Inflammatory macrophage (primary cell): ENCODE results near the gene TCAF1.
A peak's percentile ranks its signal among the peaks of the same experiment; 100 is the strongest.
"Not testable (repeated sequence)": the region's sequence is repeated elsewhere in the genome, so short reads cannot be mapped to it uniquely, and the experiment has no call there.

Source experiments
- DNase-seq, 2 donors: peaks; one replicate each; pipeline ENCODE4 v3.0.0-alpha.2; 2020 to 2022

Gene TCAF1

DNA sequence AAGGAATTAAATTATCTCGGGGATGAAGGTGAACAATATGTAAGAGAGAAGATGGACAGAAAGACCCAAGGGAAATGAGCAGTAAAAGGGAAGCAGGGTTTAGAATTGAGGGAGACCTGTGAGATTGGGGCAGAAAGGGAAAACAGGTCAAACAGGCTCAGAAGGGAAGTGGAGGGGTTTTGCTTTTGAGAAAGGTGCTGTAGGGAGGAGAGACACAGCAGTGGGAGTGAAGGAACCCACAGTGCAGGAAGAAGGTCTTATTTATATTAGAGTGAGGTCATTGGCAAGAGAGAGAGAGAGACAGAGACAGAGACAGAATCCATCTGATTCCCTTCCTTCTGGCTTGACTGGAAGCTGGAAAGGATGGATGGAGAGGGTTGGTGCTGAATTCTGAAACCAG is 3.5 kb upstream of the TCAF1 start:
- no peak for DNase-seq

DNA sequence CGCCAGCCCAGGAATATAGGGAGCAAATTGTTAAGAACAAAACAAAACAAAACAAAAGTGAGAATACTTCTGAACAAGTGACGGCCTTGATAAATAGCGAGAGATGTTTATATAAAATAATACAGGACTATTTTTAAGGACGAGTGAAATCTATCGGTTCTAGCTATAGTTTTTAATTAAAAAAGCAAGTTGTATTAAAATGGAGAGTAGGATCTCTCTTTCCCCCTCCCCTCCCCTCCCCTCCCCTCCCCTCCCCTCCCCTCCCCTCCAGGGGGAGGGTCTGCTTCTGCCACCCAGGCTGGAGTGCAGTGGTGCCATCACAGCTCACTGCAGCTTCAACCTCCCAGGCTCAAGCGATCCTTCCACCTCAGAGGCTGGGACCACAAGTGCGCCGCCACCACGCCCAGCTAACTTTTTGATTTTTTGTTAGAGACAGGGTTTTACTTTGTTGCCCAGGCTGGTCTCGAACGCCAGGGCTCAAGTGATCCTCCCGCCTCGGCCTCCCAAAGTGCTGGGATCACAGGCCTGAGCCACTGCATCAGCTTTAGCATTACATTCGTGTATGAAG is 440 bp upstream of the TCAF1 start:
- no peak for DNase-seq

DNA sequence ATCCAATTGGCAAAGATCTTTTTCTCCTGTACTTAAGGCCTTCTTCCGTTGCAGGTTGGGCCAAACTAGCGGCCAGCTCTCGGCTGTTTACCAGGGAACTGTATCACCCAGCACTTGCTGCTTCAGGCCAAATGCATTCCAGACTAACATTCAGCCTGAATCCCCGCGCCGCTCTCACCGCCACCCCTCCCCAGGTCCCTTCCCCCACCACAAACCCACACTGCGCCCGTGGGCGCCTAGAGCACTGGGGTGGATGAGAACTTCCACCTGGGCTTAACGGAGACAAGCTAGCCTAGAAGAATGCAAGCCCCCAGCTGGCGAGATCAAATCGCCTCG is 676 bp downstream of the TCAF1 start:
- DNase-seq: no peak

DNA sequence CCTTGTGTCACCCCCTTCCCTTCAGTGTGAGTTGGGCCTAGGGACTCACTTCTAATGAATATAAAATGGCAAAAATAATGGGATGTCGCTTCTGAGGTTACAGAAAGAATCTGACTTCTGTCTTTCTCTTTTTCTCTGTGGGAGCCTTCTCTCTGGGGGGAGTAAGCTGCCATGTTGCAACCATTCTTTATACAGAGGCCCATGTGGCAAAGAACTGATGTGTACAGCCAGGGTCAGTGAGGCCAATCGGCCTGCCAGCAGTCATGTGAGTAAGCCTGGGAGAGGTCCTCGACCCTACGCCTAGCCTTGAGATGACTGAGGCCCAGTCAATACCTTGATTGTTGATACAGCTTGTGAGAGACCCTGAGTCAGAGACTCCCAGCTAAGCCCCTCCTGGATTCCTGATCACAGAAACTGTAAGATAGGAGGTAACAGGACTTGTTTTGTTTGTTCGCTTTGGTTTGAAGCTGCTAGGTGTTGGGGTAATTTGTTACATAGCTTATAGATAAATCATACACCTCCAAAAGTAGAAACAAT is 1.7 kb downstream of the TCAF1 start:
- no peak for DNase-seq

DNA sequence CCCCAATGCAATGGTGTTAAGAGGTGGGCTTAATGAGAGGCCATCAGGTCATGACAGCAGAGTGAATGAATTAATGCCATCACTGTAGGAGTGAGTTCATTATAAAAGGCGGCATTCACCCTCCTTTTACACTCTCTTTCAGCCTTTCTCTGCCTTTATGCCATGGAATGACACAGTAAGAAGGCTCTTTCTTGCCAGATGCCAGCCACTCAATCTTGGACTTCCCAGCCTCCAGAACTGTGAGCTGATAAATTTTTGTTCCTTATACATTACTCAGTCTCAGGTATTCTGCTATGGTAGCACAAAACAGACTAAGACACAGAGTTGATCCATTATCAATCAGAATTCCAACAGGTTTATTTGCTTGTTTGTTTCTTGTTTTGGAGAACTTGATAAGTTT is 3.2 kb downstream of the TCAF1 start:
- DNase-seq: no peak

DNA sequence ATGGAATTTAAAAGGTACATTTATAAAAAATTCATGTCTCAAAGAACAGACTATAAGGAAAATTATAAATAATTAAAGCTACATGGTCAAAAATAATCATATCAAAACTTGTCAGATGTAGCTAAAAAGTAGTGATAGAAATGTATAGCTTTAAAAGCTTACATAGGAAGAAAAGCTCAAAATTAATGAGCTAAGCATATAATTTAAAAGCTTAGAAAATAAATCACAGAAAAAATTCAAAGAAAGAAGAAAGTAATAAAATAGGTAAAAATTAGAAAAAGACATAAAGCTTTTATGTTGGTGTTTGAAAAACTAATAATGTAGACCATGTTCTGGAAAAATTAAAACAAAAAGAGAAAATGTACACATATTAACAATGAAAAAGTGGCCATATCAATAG is 5.3 kb downstream of the TCAF1 start:
- no peak for DNase-seq

DNA sequence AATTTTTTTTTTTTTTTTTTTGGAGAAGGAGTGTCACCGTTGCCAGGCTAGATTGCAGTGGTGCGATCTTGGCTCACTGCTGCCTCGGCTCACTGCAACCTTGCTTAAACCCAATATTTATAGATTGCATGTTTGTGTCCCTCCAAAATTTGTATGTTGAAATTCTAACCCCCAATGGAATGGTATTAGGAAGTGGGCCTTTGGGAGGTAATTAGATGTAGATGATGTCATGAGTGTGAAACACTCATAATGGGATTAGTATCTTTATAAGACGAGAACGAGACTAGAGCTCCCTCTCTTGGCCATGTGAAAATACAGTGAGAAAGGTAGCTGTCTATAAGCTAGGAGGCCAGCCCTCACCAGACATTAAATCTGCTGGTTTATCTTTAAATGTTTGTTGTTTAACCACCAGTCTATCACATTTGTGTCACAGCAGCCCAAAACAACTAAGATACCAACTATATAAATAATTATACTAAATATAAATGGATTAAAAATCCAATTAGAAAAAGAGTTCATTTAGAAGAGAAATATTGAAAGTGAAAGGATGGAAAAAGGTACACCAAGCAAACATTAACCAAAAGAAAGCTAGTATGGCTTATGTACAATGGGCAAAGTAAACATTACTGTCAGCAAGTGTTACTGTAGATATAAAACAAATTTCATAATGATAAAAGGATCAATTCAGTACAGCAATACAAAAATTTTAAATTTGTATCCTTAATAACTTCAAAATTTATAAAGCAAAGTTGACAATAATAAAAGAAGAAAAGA is 9.3 kb downstream of the TCAF1 start:
- no peak for DNase-seq

DNA sequence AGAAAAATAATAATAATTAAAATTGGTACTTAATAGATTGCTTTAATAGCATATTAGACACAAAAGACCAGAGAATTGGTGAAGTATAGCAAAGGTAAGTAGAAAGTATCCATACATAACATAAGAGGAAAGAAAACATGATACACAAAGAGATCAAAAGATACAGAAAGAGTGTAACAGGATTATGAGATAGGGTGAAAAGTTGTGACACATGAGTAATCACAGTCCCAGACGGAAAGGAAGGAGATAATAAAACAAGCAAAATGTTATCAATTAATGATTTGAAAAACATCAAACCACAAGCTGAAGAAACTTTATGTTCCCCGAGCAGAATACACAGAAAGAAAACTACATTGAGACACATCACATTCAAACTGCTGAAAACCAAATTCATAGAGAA is 10.5 kb downstream of the TCAF1 start:
- no peak for DNase-seq

DNA sequence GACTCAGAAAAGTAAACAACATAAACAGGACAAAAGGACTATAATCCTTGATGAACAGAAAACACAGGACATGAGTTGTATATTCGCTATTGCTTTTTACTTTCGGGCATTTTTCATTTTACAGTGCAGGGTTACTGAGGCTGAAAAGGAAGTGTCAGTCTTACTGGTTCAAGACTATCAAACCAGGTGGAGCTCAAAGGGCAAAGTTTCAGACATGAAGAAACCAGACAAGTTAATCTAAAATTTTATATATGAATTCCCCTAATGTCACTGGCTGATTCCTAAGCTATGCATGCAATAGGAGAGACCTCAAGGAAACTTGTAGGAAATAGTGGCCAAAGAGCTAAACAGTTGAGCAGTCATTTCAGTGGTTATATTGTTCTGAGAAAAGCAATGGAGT is 11.4 kb downstream of the TCAF1 start:
- DNase-seq: no peak

DNA sequence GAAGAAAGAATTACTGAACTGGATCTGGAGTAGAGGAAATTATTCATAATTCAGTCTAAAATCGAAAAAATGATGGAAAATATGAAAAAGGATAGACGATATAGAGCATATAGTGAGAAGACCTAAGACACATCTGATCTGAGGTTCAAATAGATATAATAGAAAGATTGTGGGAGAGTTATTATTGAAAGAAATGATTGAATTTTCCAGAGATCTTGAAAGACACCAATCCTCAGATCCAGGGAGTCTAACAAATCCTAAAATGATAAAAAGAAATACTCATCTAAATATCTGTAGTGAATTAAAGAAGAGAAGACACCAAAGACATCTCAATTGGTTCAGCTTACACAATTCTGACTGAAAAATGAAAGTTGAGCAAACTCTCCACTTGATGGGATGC is 12.9 kb downstream of the TCAF1 start:
- no peak for DNase-seq

DNA sequence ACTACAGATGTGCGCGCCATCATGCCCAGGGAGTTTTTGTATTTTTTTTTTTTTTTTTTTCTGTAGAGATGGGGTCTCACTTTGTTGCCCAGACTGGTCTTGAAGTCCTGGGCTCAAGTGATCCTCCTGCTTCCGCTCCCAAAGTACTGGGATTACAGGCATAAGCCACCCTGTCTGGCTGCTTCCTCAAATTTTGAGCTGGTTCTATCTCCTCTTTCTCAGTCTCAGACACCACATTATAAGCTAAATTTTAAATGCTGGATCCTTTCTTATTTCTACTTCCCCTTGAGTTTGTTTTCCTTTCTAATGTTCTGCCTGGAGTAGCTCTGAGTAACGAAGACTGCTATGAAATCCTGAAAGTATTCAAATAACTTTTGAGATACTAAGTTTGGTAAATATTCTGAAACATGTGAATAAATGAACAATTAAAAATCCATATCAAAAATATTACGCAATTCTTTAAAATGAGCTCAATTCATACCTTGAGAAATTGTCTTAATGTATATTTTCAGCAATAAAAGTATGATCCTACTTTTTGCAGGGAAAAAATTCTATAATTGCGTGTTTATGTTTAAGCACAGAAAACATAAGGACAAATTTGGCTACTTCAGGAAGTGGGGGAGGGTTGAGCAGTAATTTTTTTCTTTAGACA is 15.0 kb downstream of the TCAF1 start:
- DNase-seq: peak in 1 of 2 donors; percentile 17

DNA sequence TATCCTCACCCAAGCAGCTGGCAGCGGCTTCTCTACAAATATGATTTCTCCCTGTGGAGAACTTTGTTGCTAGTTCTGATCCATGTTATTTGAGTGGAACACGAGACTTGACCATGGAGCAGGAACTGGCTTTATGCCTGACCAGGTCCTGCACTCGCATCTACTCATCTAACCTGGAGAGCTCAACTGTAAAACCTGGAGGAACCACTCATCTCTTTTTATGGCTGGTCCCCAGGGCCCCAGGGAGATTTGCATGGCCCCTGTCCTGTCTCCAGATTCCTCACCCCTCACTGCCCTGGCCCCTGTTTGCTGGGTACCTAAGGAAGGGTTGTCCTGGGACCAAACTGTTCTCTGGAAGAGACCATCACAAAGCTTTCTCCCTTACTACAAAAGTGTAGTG is 16.0 kb downstream of the TCAF1 start:
- no peak for DNase-seq

DNA sequence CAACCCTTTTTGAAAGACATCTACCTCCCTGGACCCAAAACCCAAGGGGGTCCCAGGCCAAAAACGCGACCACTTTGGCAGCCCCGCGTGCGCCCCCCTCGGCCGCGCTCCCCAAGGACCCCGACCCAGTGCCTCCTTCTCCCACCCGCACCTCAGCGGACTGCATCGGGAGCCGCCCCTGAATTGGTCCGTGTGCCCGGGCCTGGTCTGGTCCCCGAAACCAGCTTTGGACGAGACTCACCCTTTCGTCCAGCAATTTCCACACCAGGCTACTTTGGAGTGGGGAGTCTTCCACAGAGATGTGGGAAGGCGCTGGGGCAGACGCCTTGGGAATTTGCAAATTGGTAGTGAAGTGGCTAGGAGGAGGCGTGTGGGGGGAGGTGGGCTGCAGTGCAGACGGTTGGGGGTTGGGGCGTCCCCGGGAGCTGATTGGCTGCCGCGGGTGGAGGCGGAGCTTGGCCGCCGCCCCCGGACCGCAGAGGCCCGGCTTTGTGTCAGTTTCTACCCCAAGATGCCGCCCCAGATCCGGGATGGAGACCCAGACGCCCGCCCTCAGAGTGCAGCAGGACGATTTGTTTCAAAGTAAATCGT is 16.9 kb downstream of the TCAF1 start:
- no peak for DNase-seq

DNA sequence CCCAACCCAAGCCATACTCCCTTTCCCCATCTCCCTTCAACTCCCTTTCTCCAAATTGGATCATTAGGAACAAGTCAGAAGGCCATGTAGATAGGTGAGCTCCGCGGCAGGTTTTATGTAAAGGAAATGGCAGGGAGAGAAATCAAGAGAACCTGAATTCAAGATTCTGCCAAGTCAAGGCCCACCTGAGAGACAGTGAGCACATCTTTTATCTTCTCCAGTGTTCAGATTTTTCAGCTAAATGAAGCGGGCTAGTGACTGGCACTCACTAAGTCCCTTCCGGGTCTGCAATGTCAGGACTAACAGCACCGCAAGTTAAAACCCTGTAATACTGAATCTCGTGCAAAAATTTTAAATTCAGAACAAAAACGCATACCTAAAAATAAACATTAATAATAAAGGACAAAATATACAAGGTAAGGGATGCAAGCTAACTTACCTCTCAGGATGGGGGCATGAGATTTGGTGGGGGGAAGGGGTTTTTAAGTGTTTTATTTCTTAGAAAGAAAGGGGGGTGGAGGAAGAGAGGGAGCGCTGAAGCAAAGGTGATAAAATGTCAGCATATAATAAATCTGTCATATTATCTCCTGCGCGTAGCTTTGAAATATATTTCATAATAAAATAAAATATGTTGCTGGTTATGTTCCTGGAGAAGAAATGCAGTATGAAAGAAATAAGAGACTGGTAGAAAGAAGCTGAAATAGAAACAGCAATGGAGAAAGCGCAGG is 17.6 kb downstream of the TCAF1 start:
- DNase-seq: peak in 1 of 2 donors; percentile 1

DNA sequence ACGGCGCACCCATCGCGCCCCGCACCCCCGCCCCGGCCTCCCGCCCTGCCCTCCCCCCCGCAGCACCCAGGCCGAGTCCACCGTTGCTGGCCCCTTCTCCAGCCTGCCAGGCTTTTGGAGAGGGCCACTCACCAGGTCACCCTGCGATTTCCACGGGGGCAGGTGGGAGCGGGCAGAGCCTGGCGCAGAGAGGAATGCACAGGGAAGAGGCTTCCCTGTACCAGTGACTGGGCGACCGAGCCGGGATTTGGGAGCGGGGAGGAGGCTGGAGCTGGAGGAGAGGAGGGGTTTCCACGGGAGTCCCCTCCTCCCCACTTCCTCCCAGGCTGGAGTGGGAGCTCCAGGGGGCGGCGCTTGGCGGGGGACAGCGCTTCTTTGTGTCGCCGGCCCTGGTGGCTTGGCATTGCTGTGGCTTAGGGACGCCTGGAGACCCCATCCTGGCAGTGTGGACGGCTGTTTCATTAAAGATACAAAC is 19.3 kb downstream of the TCAF1 start:
- no peak for DNase-seq

DNA sequence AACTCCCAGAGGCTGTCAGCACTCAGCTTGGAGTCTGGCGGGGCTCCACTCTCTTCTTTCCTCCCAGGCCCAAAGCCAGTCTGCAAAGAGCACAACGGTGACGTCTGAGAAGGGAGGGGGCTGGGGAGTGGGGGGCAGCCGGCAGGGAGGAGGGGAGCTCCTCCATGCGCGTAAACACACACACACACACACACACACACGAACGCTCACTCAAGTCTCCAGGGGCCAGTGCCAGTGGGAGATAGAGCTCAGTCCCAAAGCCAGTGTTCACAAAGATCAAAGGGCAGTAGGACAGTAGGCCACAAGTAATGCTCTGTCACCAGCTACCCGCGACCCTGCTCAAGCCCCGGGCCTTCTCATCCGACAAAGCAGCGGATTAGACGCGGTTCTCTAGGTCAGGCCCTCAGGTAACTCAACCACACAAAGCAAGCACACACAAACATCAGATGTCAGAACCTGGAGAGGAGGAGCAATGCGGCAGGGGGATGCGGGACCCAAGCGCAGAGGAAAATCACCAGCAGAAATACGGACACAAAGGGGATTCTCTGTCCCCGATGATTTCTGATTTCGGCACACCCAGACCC is 19.9 kb downstream of the TCAF1 start:
- no peak for DNase-seq

DNA sequence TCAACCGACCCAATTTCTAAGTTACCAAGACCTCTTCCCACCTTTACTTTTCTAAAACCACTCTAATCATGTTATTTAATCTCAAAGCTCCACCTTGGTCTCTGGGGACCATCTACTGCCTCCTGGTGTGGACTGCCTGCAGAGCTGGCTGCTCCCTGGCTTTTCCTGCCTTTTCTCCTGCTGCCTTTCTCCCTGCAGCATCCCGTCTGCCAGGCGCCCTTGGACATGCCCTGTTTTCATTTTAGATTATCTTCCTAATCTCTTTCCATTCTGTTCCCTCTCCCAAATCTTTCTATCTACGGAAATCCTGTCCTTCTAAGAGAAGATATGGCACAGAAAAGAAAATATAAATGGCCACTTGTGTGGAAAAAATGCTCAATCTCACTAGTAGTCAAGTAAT is 23.1 kb downstream of the TCAF1 start:
- DNase-seq: no peak

DNA sequence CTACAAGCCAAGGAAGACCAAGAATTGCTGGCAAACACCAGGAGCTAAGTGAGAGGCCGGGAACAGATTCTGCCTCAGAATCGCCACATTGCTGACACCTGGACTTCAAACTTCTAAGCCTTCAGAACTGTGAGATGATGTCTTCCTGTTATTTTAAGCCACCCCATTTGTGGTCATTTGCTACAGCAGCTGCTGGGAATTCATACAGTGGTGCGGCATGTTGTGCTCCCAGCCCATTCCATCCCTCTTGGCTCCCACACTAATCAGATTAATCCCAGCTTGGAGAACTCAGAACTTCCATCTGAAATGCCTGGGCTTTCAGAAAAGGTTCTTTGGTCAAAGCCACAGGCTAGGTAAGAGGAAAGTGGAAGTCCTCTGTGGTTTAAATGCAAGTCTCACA is 24.9 kb downstream of the TCAF1 start:
- no peak for DNase-seq

DNA sequence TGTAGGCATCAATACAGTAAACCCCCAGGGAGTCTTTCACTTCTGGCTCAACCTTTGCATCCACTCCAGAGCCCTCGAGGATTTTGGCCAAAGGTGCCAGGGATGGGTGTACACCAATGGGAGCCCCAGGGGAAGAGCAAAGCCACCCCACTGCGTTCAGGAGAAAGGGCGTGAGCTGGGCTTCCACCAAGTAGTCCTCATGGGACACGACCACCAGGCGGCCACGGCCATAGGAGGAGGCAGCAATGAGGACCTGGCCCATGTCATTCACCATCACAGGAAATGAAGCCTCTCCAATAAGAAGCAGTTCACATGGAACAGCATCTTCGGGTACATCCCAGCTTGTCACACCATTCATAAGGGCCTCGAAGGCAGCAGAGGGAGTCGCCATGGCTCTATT is 25.8 kb downstream of the TCAF1 start:
- no peak for DNase-seq

DNA sequence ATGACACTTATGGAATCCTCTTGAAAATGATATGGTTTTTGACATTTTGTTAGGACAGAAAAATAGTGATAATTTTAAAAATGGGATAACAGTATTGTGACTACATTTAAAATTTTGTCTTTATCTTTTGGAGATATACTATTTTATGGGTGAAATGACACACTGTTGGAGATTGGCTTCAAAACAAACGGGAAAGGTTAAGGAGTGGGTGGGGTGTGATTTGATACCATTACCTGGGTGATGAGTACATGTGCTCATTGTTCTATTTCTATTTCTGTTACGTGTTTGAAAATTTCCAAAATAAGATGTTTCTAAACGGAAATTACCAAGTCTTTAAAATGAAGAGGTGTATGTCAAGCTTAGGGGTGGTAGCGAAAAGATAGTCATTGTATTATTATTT is 28.7 kb downstream of the TCAF1 start:
- not testable (repeated sequence) for DNase-seq

DNA sequence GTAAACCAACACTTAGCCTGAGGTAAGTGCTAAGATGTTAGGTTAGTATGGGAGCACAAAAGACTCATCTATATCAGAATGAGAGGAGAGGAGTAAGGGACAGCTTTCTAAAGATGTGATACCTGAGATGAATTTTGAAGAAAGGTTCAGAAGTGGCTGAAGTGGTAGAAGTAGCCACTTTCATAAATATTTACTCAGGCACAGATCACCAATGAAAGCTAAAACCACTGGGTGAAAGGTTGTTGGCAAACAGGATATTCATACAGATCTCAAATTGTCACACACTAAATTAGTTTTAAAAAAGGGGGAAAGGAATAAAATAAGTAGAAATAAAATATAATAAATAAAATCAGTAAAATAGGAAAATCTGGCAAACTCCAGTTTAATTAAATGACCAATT is 30.4 kb downstream of the TCAF1 start:
- DNase-seq: not testable (repeated sequence)

DNA sequence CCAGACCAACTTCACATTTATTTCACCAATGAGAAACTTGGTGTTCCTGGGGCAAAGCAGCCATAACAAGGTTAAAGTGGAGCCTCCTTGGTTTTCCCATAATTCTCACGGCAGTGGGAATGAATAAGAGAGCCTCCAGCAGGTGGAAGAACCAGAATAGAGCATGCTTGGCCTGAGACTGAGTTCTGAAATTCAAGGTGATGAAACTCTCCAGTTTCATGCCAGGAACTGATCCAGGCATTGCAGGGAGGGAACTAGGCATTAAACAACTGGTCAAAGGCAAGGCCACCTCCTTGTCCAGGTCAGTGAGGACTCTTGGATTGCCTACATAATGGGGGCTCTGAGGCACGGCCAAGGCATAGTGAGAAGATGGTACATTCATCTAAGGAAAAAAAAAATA is 44.0 kb downstream of the TCAF1 start:
- DNase-seq: not testable (repeated sequence)
